CD4-positive, alpha-beta T cell treated with Interleukin-17A for 4 hours (primary cell): Measurements from ENCODE around the gene ARHGAP8.
"Not testable (repeated sequence)": the region's sequence is repeated elsewhere in the genome, so short reads cannot be mapped to it uniquely, and the experiment has no call there.

ENCODE experiments used
- DNase-seq: peaks from one replicate; pipeline ENCODE4 v3.0.0-alpha.2; 2020; ENCODE audit warnings: mixed read lengths

Gene ARHGAP8

DNA sequence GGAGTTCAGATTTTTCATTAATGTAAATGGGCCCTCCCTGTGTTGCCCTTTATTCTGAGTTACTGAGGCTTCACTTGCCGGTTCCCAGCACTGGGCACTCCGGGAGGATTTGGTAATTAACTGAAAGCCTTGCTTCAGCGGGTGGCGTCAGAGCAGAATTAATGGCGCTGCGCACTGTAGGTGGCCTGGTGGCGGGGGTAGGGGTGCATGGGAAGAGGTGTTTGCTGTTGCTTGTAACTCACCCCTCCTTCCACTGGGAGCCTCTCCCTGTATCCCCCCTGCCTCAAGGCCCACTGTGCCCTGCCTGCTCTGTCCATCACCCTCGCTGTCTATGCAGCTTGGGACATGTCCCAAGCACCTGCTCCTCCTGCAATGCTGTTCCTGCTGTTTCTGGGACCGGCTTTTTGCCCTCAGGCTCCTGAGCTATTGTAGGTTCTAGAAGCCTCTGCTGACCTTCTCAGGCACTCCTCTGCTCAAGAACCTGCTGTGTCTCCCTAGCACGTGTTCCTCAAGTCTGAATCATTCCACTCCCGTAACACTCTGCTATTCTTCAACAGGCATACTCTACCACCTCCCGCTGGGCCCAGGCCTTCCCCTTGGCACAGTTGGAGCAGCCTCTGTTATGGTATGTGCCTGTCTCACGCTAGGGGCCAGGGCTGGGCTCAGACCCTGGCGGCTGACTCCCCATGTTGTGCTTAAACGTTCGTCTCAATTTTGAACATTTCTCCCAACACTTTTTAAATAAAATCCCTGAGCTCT lies 24.4 kb downstream of the ARHGAP8 start:
- no peak for DNase-seq

DNA sequence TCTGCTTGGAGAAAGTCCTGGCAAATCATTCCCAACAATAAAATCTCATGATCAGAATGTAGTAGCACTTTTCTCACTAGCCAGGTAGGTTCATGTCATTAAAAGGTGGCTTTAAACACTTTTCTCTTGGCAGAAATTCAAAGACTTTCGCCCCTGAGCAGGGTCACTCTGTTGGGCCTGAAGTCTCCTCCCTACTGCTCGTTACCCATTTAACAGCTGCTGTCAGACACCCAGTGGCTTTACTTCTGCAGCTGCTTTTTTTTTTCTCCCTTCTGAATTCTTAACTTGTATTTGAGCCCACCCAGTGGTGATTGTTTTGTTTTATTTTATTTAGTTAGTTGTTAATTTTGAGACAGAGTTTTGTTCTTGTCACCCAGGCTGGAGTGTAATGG lies 25.0 kb downstream of the ARHGAP8 start:
- no peak for DNase-seq

DNA sequence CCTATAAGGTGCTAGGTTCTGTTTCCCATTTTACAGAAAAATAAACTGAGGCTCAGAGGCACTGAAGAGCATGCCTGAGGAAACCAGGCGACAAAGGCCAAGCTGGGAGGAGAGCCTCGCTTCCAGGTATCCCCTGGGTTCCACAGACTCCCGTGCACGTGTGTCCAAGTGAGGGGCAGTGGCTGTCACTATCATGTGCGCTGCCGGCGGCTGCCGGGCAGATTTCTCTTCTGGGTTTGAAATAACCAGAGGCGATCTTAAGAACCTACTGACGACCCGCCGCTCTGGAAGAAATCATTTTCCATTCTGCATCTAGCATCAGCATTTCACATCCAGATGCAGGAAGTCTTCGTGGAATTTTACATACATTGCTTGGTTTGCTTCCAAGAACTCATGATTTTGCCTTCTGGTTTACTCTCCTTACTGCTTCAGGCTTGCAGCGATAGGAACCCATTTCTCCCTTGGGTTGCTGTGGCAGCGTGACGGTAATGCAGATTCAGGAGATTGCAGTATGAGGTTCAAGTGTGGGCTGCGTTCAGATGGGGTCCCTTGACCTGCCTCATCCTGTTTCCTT lies 28.6 kb downstream of the ARHGAP8 start:
- DNase-seq: no peak

DNA sequence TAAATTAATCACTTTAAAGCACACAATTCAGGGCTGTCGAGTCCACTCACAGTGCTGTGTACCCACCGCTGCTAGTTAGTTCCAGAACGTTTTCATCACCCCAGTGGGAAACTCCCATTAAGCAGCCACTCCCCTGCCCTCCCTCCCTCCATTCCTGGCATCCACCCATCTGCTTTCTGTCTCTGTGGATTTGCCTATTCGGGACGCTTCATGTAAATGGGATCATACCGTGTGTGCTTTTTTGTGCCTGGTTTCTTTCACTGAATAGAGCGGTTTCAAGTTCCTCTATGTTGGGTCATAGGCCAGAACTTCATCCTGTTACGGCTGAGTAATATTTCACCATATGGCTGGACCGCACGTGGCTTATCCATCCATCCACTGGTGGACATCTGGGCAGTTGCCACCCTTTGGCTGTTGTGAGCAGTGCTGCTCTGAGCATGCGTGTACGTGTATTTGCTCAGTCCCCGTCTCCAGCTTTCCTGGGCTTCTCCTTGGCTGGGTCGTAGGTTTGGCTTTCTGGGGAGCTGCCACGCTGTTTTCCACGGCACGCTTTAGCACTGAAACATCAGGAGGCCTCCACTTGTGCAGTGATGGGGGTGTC lies 30.1 kb downstream of the ARHGAP8 start:
- DNase-seq: no peak

DNA sequence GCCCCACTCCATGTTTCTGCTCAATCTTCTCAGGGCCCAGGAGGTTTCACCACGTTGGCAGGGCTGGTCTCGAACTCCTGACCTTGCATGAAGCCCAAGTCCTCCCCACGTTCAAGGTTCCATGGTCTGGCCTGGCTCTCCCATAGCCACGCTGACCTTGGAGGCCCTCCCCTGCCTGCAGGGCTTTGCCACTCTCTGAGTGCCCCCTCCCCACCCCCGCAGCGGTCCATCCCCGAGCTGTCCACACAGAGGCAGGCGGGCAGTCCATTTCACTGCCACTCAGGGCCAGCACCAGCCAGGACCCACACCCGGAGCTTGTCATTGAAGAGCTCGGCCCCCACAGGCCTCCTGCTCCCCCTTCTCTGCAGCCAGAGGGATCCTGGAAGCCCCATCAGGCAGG lies 30.7 kb downstream of the ARHGAP8 start:
- DNase-seq: no peak

DNA sequence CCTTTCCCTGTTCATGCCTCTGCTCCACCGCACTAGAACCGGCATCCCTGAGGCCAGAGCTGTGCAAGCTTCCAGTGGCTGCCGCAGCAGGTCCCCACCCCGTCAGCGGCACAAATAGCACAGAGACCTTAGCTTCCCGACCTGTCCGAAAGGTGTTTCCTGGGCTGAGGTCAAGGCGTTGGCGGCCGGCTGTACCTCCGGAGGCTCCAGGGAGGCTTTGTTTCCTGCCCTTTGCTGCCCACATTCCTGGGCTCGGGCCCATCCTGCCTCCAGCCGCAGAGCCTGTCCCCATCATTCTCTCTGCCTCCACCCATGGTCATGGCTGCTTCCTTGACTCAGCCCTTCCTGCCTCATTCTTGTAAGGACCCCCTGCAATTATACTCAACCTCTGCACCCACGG lies 31.2 kb downstream of the ARHGAP8 start:
- DNase-seq: no peak

DNA sequence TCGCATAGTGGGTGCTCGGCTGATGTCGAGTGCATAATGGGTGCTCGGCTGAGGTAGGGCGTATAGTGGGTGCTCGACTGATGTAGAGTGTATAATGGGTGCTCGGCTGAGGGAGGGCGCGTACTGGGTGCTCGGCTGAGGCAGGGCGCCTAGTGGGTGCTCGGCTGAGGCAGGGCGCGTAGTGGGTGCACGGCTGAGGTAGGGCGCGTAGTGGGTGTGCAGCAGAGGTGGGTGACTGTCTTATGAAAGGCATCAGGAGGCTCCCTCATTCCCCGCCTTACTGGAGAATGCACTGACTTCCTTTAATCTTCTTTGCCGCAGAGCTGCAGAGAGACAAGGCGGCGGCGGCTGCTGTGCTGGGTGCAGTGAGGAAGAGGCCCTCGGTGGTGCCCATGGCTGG lies 33.8 kb downstream of the ARHGAP8 start:
- DNase-seq: no peak

DNA sequence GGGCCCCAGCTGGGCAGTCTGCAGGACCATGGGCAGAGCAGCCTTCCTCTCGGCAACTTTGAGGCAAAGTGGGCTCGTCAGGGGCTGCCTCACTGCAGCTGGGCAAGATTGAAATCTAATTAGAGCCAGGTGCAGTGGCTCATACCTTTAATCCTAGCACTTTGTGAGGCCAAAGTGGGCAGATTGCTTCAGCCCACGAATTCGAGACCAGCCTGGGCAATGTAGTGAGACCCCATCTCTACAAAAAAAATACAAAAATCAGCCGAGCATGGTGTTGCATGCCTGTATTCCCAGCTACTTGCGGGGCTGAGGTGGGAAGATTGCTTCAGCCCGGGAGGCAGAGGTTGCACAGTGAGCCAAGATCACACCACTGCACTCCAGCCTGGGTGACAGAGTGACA lies 34.2 kb downstream of the ARHGAP8 start:
- DNase-seq: no peak

DNA sequence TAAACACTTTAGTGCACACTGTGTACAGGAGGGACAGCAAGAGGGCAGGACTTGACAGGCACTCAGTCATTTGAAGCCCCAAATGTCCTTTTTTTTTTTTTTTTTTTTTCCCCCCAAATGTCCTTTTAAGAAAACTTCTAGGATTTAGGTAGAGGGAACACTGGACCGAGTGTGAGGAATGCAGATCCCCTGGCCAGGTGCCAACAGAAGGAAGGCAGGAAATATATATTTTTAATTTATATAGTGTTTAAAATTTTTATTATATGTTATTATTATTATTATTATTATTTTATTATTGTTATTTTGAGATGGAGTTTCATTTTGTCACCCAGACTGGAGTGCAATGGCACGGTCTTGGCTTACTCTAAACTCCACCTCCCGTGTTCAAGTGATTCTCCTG lies 35.5 kb downstream of the ARHGAP8 start:
- DNase-seq: no peak

DNA sequence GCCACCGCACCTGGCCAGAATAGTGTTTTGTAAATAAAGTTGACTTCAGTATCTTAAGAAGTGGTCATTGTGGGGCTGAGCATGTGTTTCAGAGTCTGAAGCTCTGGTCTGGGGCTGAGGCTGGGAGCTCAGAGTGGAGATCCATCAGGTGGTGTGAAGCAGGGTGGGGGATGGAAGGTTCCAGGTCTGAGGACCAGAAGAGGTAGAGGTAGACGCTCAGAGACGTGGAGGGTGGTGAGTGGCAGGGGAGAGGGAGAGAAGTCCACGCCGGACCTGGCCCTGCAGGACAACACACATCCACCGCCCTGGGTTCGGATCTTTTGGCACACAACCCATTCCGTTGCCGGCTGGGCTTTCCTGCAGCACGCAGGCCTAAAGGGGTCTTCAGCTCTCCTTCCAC lies 40.7 kb downstream of the ARHGAP8 start:
- DNase-seq: no peak

DNA sequence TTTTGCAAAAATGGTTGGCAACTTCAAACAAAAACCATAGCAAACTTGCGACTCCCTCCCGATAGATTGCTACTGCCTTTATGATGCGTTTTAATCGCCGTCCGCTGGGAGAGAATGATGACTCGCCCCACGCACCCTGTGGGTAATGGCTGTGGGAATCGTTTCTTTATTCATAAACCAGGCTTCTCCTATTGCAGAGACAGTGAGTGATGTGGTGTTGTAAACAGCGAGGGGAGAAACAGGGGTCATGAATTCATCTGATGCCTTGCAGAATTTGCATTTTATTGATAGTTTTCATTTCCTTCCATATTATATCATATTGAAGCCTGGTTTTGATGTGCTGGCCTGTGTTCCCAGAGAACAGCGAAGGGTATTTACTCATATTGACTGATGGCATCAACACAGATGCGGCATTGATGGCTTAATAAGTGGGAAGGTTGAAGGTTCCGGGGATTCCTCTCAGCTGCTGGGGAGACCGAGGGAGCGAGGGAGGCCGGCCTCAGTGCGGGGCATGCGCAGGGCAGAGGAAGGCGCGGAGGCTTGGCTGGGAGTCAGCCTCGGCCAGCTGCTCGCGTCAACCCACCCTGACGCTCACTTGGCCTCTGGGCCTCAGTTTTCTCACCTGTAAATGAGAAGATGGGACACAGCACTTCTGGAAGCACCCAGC lies 41.3 kb downstream of the ARHGAP8 start:
- DNase-seq: no peak

DNA sequence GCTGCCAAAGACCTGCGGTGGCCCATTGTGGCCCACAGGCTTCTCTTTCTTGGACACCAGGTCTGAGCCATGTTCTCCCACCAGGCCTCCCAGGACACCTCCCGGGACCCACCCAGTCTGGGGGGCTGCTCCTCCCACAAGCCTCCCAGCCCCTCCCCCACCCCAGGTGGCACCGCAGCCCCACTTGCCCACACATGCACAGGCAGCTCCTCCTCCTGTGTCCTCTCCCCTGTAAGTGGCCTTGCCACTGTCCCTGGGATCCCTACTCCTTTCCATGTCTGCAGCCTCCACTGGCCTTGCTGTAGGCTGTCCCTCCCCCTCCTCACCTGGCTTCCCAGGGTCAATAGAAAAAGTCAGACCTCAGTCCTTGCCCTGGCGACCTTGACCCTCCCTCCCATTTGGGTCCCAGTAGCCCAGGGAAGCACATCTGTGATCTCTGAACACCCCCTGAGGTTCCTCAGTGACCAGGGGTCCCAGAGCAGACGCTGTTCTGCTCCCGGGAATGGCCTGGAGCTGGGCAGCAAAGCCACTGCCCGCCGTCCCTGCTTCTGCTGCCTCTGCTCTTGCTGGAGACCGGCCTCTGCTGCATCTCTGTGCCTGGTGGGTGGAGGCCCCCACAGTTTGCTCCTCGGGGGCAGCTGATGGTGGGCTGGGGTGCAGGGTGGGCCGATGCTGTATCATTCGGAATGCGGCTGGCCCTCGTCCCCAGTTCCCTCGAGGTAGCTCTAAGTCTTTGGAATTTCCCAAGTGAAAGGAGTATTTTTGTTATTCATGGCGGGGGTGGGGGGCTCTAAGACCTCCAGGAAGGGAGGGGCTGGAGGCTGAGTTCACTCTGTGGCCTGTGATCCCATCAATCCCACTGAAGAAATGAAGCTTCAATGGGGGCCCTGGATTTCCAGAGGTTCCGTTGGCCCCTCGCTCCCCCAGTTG lies 43.6 kb downstream of the ARHGAP8 start:
- DNase-seq: no peak

DNA sequence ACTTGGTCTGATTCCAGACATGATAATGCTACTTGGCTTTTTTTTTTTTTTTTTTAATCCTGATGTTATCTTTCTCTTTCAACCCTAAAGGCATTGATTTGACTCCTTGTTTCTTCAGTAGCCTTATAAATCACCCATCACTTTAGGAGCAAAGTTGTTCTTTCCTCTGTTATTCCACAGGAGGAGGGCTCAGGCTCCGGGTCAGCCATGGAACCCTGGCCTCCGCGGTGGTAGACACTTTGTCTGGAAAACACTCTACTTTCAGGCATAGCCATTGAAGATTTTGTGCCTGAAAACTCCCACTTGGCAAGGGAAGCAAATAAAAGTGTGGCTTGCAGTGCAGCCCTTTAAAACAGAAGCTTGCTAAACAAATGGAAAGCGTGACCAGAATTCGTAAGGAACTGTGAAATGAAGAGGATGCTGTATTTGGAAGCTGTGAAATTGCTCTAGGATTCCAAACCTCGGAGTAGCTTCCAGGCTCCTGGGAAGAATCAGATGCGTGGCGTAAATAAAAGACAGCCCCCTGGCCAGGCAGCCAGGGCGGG lies 44.9 kb downstream of the ARHGAP8 start:
- no peak for DNase-seq

DNA sequence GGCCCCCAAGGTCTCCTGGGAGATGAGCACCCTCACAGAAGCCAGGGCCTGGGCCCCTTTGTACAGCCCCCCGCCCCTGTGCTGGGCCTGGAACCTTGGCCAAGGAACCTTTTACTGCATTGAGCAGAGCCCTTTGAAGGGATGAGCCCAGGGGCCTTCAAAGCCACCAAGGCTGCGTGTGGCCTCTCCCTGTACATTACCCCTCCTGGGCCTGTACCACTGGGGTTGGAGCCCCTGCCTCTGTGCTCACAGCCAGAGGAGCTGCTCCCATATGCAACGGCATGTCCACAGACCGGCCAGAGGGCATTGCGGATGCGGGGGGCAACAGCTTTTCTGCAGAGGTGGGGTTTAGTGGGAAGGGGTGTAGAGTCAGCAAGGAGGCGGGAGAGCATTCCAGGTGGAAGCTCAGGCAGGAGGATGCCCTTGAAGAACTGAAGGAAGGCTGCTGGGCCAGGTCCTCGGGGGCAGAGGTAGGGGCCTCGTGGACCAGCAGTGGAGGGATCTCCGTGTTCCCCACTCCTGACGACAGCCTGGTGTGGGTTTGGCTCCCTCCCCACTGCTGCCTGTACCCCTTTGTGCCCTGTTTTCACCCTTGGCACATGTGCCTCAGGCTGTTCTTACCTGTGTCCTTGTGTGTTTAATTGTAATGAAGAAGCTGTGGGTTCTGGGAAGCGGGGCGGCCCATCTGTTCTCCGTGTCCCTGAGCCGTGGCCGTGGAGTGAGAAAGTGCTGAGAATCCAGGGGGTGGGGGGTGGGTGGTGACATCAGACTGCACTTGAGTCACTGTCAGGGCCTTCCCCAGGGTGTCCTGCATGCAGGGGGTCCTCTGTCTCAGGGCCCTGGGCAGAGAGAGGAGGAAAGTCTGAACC lies 46.9 kb downstream of the ARHGAP8 start:
- no peak for DNase-seq

DNA sequence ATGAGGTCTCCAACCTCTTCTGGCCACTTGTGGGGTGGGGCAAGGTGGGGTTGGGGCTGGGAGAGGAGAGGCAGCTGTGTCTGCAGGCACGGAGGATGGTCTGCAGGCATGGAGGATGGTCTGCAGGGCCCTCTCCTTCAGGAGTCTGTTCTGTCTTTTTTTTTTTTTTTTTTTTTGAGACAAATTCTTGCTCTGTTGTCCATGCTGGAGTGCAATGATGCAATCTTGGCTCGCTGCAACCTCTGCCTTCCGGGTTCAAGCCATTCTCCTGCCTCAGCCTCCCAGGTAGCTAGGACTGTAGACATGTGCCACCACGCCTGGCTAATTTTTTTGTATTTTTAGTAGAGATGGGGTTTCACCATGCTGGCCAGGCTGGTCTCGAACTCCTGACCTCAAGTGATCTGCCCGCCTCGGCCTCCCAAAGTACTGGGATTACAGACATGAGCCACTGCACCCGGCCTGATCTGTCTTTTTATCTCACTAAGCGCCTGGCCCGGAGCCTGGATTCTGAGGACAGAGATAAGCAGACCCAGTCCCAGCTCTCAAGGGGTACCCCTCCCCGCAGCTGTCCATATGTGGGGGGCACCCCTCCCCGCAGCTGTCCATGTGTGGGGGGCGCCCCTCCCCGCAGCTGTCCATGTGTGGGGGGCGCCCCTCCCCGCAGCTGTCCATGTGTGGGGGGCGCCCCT lies 47.7 kb downstream of the ARHGAP8 start:
- DNase-seq: not testable (repeated sequence)

DNA sequence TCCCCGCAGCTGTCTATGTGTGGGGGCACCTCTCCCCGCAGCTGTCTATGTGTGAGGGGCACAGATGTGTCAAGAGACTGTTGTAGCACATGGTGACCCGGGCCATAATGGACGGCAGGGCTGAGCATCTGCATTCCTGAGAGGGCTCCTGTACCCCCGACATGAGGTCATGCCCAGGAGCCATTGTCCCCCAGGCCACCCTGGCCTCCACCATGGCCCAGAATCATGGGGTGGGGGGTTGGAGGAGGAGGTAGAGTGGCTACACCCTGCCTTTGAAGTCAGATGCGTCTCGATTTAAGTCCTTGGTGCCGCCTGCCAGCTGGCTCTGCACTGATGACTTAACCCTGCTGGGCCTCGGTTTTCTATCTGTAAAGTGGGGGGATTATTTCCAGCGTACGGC lies 49.1 kb downstream of the ARHGAP8 start:
- DNase-seq: no peak

DNA sequence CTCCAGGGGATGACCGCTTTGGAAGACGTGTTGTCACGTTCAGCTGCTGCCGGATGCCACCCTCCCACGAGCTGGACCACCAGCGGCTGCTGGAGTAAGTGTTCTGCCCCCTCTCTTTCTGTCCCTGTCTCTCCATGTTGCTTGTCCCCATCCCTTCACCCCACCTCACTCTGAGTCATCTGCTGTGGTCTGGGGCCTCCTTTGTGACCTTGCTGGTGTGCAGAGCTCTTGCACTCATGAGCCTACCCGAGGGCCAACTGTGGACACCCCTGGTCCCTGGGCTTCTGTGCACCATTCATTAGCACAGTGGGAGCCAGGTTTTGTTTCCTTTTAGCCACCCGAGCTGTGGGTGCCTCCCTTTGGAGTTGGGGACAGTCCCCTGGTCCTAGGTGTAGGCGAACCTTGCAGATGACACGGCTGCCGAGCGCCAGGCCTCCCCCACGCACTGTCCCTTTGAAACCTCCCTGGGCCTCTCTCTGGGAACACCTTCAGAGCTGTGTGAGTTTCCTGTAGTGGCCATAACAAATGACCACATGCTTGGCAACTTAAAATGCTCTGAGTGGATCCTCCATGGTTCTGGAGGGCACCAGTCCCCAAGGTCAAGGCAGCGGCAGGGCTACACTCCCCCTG lies 49.8 kb downstream of the ARHGAP8 start:
- DNase-seq: no peak

DNA sequence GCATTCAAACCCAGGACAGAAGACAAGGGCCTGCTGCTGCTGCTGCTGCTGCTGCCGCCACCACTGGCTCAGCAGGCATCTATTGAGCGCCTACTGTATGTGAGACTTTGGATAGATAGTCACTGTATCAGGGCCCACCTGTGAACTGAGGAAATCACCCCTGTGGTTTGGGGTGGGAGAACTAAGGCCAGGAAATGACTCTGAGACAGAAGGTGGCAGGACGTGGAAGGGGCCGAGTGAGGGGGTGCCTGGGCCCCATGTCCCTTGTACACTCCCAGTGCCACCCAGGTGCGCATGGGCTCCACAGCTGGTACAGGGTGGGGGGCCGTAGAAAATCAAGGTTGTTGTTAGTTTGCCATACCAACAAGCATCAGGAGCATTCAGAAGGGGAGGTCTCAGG lies 50.6 kb downstream of the ARHGAP8 start:
- DNase-seq: no peak

DNA sequence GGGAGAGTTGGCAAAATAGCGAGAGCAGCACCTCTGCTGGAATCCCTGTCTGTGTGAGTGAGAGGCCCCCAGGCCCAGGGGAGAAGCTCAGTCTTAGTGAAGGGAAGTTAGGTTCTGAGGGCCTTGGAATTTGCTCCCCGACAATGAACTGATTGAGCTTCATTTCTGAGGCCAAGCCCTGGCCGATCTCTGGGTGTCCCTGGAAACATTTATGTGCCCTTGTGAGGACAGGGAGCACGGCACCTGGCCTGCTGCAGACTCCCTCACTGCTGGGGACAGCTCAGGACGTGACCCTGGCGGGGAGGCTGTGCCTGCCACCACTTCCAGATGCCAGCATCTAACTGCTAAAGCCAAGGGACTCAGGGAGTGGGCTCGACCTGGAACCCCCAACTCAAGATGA lies 52.0 kb downstream of the ARHGAP8 start:
- DNase-seq: no peak

DNA sequence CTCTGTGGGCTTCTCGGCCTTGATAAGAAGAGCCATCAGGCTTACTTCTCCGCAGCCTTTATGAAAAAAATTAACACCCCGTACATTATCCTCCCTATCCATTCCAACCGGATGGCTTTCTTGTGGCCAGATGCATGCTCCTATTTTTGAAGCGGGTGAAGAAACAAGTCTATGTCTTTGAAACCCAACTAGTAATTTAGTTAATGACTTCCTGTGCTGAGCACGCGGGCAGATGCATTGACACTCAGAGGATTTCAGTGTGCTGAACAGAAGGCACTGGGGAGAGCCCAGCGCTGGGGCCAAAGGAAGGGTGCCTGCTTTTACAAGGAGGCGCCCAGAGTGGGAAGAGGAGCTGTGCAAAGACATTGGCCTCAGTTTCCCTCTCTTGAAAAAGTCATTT lies 53.3 kb downstream of the ARHGAP8 start:
- no peak for DNase-seq
